HepG2 (cell line): ENCODE data around the gene KDM2B. TPM values are rescaled to one million over a fixed set of nuclear protein-coding genes. Genes with fewer than 3 reads are reported as not detected.
A peak's percentile ranks its signal among the peaks of the same experiment; 100 is the strongest.

ENCODE experiments used
- ATF1 ChIP-seq: IDR thresholded peaks from 2 replicates; pipeline ENCODE4 v1.6.1; 2016; ENCODE audit warnings: mild to moderate bottlenecking, control low read depth
- CBFB ChIP-seq: sonication (generic); formaldehyde crosslinking; IDR thresholded peaks from 2 replicates; pipeline ENCODE4 v1.4.0; 2020; ENCODE audit warnings: missing genetic modification reagents
- ESRRA ChIP-seq: sonication (generic); formaldehyde crosslinking; IDR thresholded peaks from 2 replicates; pipeline ENCODE4 v1.5.1; 2020; ENCODE audit warnings: mild to moderate bottlenecking, low read depth, missing genetic modification reagents
- KDM5B ChIP-seq: sonication (generic); formaldehyde crosslinking; IDR thresholded peaks from 2 replicates; pipeline ENCODE4 v1.4.0; 2020; ENCODE audit warnings: missing genetic modification reagents, mild to moderate bottlenecking, borderline replicate concordance
- NBN ChIP-seq: fragments of 450-650 bp; conservative IDR thresholded peaks from 2 replicates; pipeline ENCODE4 v1.6.1; 2017
- SMARCE1 ChIP-seq: fragments of 450-650 bp; IDR thresholded peaks from 2 replicates; pipeline ENCODE4 v1.6.1; 2017; ENCODE audit warnings: borderline replicate concordance
- SOX6 ChIP-seq, 2 experiments: fragments of 450-650 bp in 1 of 2; sonication (generic) in 1 of 2; formaldehyde crosslinking in 1 of 2; IDR thresholded peaks; 2 replicates each; pipeline versions ENCODE4 v1.4.0 to v1.6.1; 2017 to 2020; ENCODE audit warnings: antibody characterized with exemption in 1 of 2, mild to moderate bottlenecking in 1 of 2, missing genetic modification reagents in 1 of 2
- TBX2 ChIP-seq: sonication (generic); formaldehyde crosslinking; IDR thresholded peaks from 2 replicates; pipeline ENCODE4 v1.5.0; 2020; ENCODE audit warnings: missing genetic modification reagents, mild to moderate bottlenecking, borderline replicate concordance
- ZC3H4 ChIP-seq: sonication (generic); formaldehyde crosslinking; IDR thresholded peaks from 2 replicates; pipeline ENCODE4 v1.4.0; 2020; ENCODE audit warnings: missing genetic modification reagents, borderline replicate concordance
- ZKSCAN1 ChIP-seq: fragments of 150-350 bp; IDR thresholded peaks from 2 replicates; pipeline ENCODE4 v1.6.1; 2014; ENCODE audit warnings: low read length
- ZNF274 ChIP-seq: sonication (generic); formaldehyde crosslinking; IDR thresholded peaks from 2 replicates; pipeline ENCODE4 v1.5.1; 2020; ENCODE audit warnings: mild to moderate bottlenecking, missing genetic modification reagents
- ZNF614 ChIP-seq: IDR thresholded peaks from 2 replicates; pipeline ENCODE4 v1.6.1; 2018; ENCODE audit warnings: missing biosample characterization, missing genetic modification reagents, inconsistent platforms, borderline replicate concordance
- ZNF672 ChIP-seq: sonication (generic); formaldehyde crosslinking; IDR thresholded peaks from 2 replicates; pipeline ENCODE4 v1.8.1; 2022; ENCODE audit warnings: missing genetic modification reagents
- polyA plus RNA-seq, 8 experiments: library from polyadenylated mRNA; depleted of rRNA in 3 of 8; stranded (reverse) in 7 of 8; unstranded in 1 of 8; fragments of >200 nt; fragmentation: Illumina TruSeq in 4 of 8; extraction: Trizol in 4 of 8; gene quantifications; 2 replicates each; pipeline versions ENCODE4 v1.2.1 to v1.2.3, GENCODE V29; 2011 to 2016; ENCODE audit warnings: low read depth in 4 of 8, missing spikeins in 1 of 8, mixed read lengths in 1 of 8; ENCODE audit not compliant: insufficient read depth in 1 of 8
- total RNA-seq, 5 experiments: library from RNA; depleted of rRNA; stranded (reverse); fragments of >200 nt; fragmentation: Illumina TruSeq; extraction: Trizol; gene quantifications; 2 replicates each; pipeline ENCODE4 v1.2.3, GENCODE V29; 2016; ENCODE audit warnings: low read depth in 1 of 5
- TF ChIP-seq, protein P1 (sequence below): sonication (generic); formaldehyde crosslinking; IDR thresholded peaks from 2 replicates; pipeline ENCODE4 v1.9.0; 2021; ENCODE audit warnings: missing genetic modification reagents, borderline replicate concordance
- TF ChIP-seq, protein P2 (sequence below), 2 experiments: sonication (generic) in 1 of 2; formaldehyde crosslinking in 1 of 2; IDR thresholded peaks; 2 replicates each; pipeline versions ENCODE4 v1.4.0 to v1.6.1; 2016 to 2020; ENCODE audit warnings: borderline replicate concordance in 1 of 2, low read depth in 1 of 2, mild to moderate bottlenecking in 1 of 2, missing genetic modification reagents in 1 of 2
- TF ChIP-seq, protein P3 (sequence below): sonication (generic); formaldehyde crosslinking; IDR thresholded peaks from 2 replicates; pipeline ENCODE4 v1.8.1; 2023; ENCODE audit warnings: mild to moderate bottlenecking, missing genetic modification reagents
- TF ChIP-seq, protein P4 (sequence below): sonication (generic); formaldehyde crosslinking; IDR thresholded peaks from 2 replicates; pipeline ENCODE4 v1.8.0; 2022; ENCODE audit warnings: mild to moderate bottlenecking, missing genetic modification reagents, moderate library complexity
- TF ChIP-seq, protein P5 (sequence below): sonication (generic); formaldehyde crosslinking; IDR thresholded peaks from 2 replicates; pipeline ENCODE4 v1.5.0; 2020; ENCODE audit warnings: missing genetic modification reagents

KDM2B gene
- total and polyA plus RNA-seq, 2 of the 13 experiments (the other 11 are each of a cell fraction or from before 2014, with no cell fraction given), result 17.5 to 26.1 TPM

DNA sequence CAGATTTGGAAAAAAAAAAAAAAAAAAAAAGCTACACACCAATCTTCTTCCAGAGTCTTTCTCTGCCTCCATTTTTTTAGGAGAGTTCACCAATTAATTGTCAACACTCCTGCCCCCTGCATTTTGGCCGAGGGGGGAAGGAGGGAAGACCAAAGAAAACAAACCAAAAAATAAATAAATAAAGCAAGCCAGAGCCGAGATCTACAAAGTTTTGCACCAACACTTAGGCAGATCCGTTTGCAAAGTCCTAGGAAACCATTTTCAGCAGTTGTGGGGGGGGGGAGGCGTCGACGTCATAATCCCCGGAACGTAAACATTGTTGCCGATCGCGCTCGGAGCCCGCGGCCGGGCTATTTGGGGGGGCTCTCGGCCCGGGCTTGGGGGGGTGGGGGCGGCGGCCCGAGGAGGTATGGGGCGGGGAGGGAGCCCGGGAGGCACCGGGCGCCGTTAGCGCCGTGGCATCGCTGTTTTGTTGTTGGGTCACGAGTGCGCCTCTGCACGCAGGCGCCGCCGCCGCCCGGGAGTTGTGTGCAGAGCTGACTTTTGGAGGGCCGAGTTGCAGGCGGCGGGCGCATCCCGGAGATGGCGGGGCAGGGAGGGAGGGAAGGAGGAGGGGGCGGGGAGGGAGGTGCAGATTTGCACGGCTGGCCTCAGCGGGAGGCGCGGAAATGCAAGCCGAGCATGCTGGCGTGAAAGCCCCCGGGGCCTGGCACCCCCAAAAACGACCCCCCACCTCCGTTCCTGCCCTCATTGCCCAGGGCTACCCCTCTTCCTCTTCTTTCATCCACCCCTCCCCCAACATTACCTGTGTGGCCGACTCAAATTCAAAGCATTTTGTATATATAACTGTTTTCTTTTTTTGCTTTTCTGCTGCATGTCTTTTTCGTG lies 598 bp downstream of the KDM2B start (continued):
- TF ChIP-seq SOX6 (IDR thresholded peaks at IDR 0.05) (no peak), SOX6 (CRISPR knock-in tag; IDR thresholded peaks at IDR 0.05) (no peak), ZNF274 (no peak), NBN (no peak), CBFB (CRISPR knock-in tag) (no peak), ZNF614 (CRISPR knock-in tag) (no peak), TBX2 (CRISPR knock-in tag) (no peak), SMARCE1 (no peak), ZKSCAN1 (no peak), ZNF672 (CRISPR knock-in tag) (no peak), ZC3H4 (CRISPR knock-in tag) (no peak), ATF1 (CRISPR knock-in tag) (peak; percentile 36; the same call in 1 of the 2 replicates), KDM5B (CRISPR knock-in tag) (peak; percentile 64; the same call in 1 of the 2 replicates), ESRRA (no peak)
- TF ChIP-seq, protein P1, sequence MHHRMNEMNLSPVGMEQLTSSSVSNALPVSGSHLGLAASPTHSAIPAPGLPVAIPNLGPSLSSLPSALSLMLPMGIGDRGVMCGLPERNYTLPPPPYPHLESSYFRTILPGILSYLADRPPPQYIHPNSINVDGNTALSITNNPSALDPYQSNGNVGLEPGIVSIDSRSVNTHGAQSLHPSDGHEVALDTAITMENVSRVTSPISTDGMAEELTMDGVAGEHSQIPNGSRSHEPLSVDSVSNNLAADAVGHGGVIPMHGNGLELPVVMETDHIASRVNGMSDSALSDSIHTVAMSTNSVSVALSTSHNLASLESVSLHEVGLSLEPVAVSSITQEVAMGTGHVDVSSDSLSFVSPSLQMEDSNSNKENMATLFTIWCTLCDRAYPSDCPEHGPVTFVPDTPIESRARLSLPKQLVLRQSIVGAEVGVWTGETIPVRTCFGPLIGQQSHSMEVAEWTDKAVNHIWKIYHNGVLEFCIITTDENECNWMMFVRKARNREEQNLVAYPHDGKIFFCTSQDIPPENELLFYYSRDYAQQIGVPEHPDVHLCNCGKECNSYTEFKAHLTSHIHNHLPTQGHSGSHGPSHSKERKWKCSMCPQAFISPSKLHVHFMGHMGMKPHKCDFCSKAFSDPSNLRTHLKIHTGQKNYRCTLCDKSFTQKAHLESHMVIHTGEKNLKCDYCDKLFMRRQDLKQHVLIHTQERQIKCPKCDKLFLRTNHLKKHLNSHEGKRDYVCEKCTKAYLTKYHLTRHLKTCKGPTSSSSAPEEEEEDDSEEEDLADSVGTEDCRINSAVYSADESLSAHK (CRISPR knock-in tag), result no peak
- TF ChIP-seq, protein P2, sequence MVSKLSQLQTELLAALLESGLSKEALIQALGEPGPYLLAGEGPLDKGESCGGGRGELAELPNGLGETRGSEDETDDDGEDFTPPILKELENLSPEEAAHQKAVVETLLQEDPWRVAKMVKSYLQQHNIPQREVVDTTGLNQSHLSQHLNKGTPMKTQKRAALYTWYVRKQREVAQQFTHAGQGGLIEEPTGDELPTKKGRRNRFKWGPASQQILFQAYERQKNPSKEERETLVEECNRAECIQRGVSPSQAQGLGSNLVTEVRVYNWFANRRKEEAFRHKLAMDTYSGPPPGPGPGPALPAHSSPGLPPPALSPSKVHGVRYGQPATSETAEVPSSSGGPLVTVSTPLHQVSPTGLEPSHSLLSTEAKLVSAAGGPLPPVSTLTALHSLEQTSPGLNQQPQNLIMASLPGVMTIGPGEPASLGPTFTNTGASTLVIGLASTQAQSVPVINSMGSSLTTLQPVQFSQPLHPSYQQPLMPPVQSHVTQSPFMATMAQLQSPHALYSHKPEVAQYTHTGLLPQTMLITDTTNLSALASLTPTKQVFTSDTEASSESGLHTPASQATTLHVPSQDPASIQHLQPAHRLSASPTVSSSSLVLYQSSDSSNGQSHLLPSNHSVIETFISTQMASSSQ (IDR thresholded peaks at IDR 0.05; ENCODE audit: low read depth), result no peak
- TF ChIP-seq, protein P2 (CRISPR knock-in tag; IDR thresholded peaks at IDR 0.05; ENCODE audit: borderline replicate concordance), result no peak
- TF ChIP-seq, protein P3, sequence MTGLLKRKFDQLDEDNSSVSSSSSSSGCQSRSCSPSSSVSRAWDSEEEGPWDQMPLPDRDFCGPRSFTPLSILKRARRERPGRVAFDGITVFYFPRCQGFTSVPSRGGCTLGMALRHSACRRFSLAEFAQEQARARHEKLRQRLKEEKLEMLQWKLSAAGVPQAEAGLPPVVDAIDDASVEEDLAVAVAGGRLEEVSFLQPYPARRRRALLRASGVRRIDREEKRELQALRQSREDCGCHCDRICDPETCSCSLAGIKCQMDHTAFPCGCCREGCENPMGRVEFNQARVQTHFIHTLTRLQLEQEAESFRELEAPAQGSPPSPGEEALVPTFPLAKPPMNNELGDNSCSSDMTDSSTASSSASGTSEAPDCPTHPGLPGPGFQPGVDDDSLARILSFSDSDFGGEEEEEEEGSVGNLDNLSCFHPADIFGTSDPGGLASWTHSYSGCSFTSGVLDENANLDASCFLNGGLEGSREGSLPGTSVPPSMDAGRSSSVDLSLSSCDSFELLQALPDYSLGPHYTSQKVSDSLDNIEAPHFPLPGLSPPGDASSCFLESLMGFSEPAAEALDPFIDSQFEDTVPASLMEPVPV (CRISPR knock-in tag), result no peak
- TF ChIP-seq, protein P4, sequence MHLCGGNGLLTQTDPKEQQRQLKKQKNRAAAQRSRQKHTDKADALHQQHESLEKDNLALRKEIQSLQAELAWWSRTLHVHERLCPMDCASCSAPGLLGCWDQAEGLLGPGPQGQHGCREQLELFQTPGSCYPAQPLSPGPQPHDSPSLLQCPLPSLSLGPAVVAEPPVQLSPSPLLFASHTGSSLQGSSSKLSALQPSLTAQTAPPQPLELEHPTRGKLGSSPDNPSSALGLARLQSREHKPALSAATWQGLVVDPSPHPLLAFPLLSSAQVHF, result no peak
- TF ChIP-seq, protein P5, sequence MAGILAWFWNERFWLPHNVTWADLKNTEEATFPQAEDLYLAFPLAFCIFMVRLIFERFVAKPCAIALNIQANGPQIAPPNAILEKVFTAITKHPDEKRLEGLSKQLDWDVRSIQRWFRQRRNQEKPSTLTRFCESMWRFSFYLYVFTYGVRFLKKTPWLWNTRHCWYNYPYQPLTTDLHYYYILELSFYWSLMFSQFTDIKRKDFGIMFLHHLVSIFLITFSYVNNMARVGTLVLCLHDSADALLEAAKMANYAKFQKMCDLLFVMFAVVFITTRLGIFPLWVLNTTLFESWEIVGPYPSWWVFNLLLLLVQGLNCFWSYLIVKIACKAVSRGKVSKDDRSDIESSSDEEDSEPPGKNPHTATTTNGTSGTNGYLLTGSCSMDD (CRISPR knock-in tag), result no peak
